Transverse colon (tissue), 4 donors: ENCODE data around the gene GPHN.

Experiments used
- POLR2AphosphoS5 ChIP-seq, 3 donors: sonication (generic); formaldehyde crosslinking; IDR thresholded peaks; one replicate each; pipeline ENCODE4 v1.6.1; 2016; ENCODE audit warnings: antibody characterized with exemption in 3 of 3
- TF ChIP-seq, protein P1 (sequence below), 5 experiments: fragments of 200-600 bp in 3 of 5; fragments of 450-650 bp in 2 of 5; sonication (generic) in 3 of 5; IDR thresholded peaks; 1 replicate in 2 of 5; 2 replicates in 3 of 5; pipeline ENCODE4 v1.5.1; 2016 to 2017; ENCODE audit warnings: antibody characterized with exemption in 5 of 5, inconsistent platforms in 3 of 5, mild to moderate bottlenecking in 2 of 5, moderate library complexity in 1 of 5

DNA sequence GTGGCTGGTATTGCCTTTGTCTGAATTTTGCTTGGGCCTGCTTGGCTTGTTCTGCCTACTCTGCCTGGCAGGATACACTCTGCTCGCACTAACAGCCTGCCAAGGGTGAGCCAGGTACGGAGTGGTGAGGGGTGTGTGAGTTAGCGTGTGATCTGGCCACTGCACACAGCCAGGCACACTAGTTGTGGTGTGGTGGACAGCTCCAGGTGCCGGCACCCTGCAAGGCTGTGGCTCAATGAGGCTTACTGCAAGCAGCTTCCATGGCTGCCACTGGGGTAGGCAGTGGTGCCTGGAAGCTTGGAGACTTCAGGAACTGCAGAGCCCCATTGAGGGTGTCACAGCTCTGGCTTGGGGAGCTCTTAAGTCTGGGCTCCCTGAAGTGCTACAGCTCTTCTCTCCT lies 87.4 kb downstream of the GPHN start:
- TF ChIP-seq, protein P1, sequence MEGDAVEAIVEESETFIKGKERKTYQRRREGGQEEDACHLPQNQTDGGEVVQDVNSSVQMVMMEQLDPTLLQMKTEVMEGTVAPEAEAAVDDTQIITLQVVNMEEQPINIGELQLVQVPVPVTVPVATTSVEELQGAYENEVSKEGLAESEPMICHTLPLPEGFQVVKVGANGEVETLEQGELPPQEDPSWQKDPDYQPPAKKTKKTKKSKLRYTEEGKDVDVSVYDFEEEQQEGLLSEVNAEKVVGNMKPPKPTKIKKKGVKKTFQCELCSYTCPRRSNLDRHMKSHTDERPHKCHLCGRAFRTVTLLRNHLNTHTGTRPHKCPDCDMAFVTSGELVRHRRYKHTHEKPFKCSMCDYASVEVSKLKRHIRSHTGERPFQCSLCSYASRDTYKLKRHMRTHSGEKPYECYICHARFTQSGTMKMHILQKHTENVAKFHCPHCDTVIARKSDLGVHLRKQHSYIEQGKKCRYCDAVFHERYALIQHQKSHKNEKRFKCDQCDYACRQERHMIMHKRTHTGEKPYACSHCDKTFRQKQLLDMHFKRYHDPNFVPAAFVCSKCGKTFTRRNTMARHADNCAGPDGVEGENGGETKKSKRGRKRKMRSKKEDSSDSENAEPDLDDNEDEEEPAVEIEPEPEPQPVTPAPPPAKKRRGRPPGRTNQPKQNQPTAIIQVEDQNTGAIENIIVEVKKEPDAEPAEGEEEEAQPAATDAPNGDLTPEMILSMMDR (IDR thresholded peaks at IDR 0.05) = no peak
- TF ChIP-seq POLR2AphosphoS5 (IDR thresholded peaks at IDR 0.05) = no peak
